ENCODE results near the gene CDC37L1.

DNA sequence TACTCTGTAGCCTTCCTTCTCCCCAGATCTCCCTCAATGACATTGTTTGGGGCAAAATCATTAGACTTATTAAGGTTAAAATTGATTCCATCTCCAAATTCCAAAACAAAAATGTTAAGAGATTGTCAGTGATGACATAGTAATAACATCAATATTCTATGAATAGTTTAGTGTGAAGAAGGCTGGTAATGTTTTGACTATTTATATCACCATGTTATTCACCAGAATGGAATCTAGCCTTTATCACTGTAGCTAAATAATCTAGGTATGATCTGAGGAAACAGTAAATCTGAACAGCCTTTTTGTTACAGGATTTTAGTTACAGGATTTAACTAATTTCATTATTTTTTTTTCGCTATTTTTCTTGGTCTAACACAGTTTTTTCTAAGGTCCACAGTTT is 18.2 kb upstream of the CDC37L1 start:
- TF ChIP-seq, protein P1, sequence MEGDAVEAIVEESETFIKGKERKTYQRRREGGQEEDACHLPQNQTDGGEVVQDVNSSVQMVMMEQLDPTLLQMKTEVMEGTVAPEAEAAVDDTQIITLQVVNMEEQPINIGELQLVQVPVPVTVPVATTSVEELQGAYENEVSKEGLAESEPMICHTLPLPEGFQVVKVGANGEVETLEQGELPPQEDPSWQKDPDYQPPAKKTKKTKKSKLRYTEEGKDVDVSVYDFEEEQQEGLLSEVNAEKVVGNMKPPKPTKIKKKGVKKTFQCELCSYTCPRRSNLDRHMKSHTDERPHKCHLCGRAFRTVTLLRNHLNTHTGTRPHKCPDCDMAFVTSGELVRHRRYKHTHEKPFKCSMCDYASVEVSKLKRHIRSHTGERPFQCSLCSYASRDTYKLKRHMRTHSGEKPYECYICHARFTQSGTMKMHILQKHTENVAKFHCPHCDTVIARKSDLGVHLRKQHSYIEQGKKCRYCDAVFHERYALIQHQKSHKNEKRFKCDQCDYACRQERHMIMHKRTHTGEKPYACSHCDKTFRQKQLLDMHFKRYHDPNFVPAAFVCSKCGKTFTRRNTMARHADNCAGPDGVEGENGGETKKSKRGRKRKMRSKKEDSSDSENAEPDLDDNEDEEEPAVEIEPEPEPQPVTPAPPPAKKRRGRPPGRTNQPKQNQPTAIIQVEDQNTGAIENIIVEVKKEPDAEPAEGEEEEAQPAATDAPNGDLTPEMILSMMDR (conservative IDR thresholded peaks at IDR 0.05 in 1 of 2, IDR thresholded peaks at IDR 0.05 in 1 of 2; ENCODE audit: low read depth in 1 of 2, low read length in 2 of 2): no peak
- TF ChIP-seq EZH2 (IDR thresholded peaks at IDR 0.05; ENCODE audit: low read length, missing control alignments): no peak
